Aorta (tissue), 4 donors: ENCODE results near the gene IRF7. TPM values are rescaled to one million over a fixed set of nuclear protein-coding genes. Genes with fewer than 3 reads are reported as not detected.

Experiments
- microRNA-seq, 2 donors: library from miRNA; unstranded; fragments of <30 nt; microRNA quantifications; one replicate each; pipeline ENCODE4 v1.2.0, GENCODE V29; 2020
- polyA plus RNA-seq, 2 donors: library from polyadenylated mRNA; stranded (reverse); fragments of 200-250 nt; gene quantifications; one replicate each; pipeline ENCODE4 v1.2.3, GENCODE V29; 2013
- total RNA-seq, 2 donors: library from RNA; stranded (reverse); fragmentation: NEBNext Ultra II Directional; extraction: Animal tissue kit (Norgen Biotek cat#: 25700); gene quantifications; one replicate each; pipeline ENCODE4 v1.2.1, GENCODE V29; 2021
- donor health status: healthy with polysubstance abuse.
- donor health status: Bipolar disorder and iron deficiency.
- donor health status: DM: no; HTN: no; CAD: no.
- donor health status: DM: yes; HTN: yes; CAD: no.

Gene IRF7
- total and polyA plus RNA-seq, 4 donors = 13.4 to 30.9 (median 26.3) TPM

Small RNA genes lying within 50 kb of the gene (microRNA-seq; reads per million reads assigned to microRNA genes)
- gene MIR210 = 137 to 224 reads per million in 2 donors

Other genes starting within 250 kb of the IRF7 start
- gene B4GALNT4, start 246.5 kb downstream of the IRF7 start, total RNA-seq = 1 to 10 TPM in 1 of 2 donors, under 1 TPM in 1; 0.58 to 3.2 TPM
- gene B4GALNT4, start 246.5 kb downstream of the IRF7 start, polyA plus RNA-seq = 1 to 10 TPM in 1 of 2 donors, under 1 TPM in 1; 0.38 to 4.6 TPM
- under 1 TPM in 1 of 2 donors, not detected in 1; 0.42 TPM for gene PKP3, start 221.7 kb downstream of the IRF7 start, total RNA-seq
- 10 to 100 TPM in 1 of 2 donors, under 1 TPM in 1; 0.05 to 10.9 TPM for gene PKP3, start 221.7 kb downstream of the IRF7 start, polyA plus RNA-seq
- 10 to 100 TPM; 19.8 to 47.8 TPM for gene SIGIRR, start 201.0 kb downstream of the IRF7 start, total RNA-seq
- gene SIGIRR, start 201.0 kb downstream of the IRF7 start, polyA plus RNA-seq = 10 to 100 TPM; 27.8 to 52.7 TPM
- 1 to 10 TPM; 1.3 to 2.8 TPM for gene ANO9, start 173.9 kb downstream of the IRF7 start, total RNA-seq
- gene ANO9, start 173.9 kb downstream of the IRF7 start, polyA plus RNA-seq = 1 to 10 TPM in 1 of 2 donors, under 1 TPM in 1; 0.41 to 8.1 TPM
- gene PTDSS2, start 165.7 kb downstream of the IRF7 start, total RNA-seq = 10 to 100 TPM; 19.2 to 34.1 TPM
- gene PTDSS2, start 165.7 kb downstream of the IRF7 start, polyA plus RNA-seq = 10 to 100 TPM; 10.1 to 47.6 TPM
- 100 to 1,000 TPM; 146 to 184 TPM for gene RNH1, start 108.7 kb downstream of the IRF7 start, total RNA-seq
- 100 to 1,000 TPM; 125 to 224 TPM for gene RNH1, start 108.7 kb downstream of the IRF7 start, polyA plus RNA-seq
- gene HRAS, start 80.4 kb downstream of the IRF7 start, total RNA-seq = 10 to 100 TPM; 35.9 to 44.9 TPM
- gene HRAS, start 80.4 kb downstream of the IRF7 start, polyA plus RNA-seq = 100 to 1,000 TPM in 1 of 2 donors, 10 to 100 TPM in 1; 75.9 to 142 TPM
- gene LRRC56, start 78.4 kb downstream of the IRF7 start, total RNA-seq = 1 to 10 TPM; 1.0 to 1.3 TPM
- 1 to 10 TPM in 1 of 2 donors, under 1 TPM in 1; 0.25 to 1.5 TPM for gene LRRC56, start 78.4 kb downstream of the IRF7 start, polyA plus RNA-seq
- gene LMNTD2, start 55.2 kb downstream of the IRF7 start, total RNA-seq = 1 to 10 TPM; 1.4 to 1.9 TPM
- gene LMNTD2, start 55.2 kb downstream of the IRF7 start, polyA plus RNA-seq = 1 to 10 TPM; 1.7 to 1.9 TPM
- gene RASSF7, start 55.0 kb downstream of the IRF7 start, total RNA-seq = 1 to 10 TPM; 5.6 to 8.5 TPM
- 1 to 10 TPM; 8.4 to 9.9 TPM for gene RASSF7, start 55.0 kb downstream of the IRF7 start, polyA plus RNA-seq
- 10 to 100 TPM; 26.6 to 32.4 TPM for gene PHRF1, start 39.5 kb downstream of the IRF7 start, total RNA-seq
- 10 to 100 TPM in 1 of 2 donors, 1 to 10 TPM in 1; 7.6 to 18.1 TPM for gene PHRF1, start 39.5 kb downstream of the IRF7 start, polyA plus RNA-seq
- not detected for gene CDHR5, start 9.0 kb upstream of the IRF7 start, total RNA-seq
- 10 to 100 TPM in 1 of 2 donors, under 1 TPM in 1; 0.79 to 39.8 TPM for gene CDHR5, start 9.0 kb upstream of the IRF7 start, polyA plus RNA-seq
- gene SCT, start 11.2 kb upstream of the IRF7 start, total RNA-seq = not detected
- not detected for gene SCT, start 11.2 kb upstream of the IRF7 start, polyA plus RNA-seq
- gene DRD4, start 21.3 kb upstream of the IRF7 start, total RNA-seq = 1 to 10 TPM; 1.3 to 2.1 TPM
- 1 to 10 TPM in 1 of 2 donors, not detected in 1; 3.4 TPM for gene DRD4, start 21.3 kb upstream of the IRF7 start, polyA plus RNA-seq
- gene DEAF1, start 79.3 kb upstream of the IRF7 start, total RNA-seq = 10 to 100 TPM; 32.2 to 59.5 TPM
- gene DEAF1, start 79.3 kb upstream of the IRF7 start, polyA plus RNA-seq = 10 to 100 TPM; 15.7 to 53.0 TPM
- gene TMEM80, start 79.9 kb upstream of the IRF7 start, total RNA-seq = 10 to 100 TPM; 15.6 to 23.0 TPM
- gene TMEM80, start 79.9 kb upstream of the IRF7 start, polyA plus RNA-seq = 10 to 100 TPM in 1 of 2 donors, 1 to 10 TPM in 1; 8.4 to 31.2 TPM
- gene EPS8L2, start 90.3 kb upstream of the IRF7 start, total RNA-seq = 10 to 100 TPM; 41.0 to 45.1 TPM
- gene EPS8L2, start 90.3 kb upstream of the IRF7 start, polyA plus RNA-seq = 100 to 1,000 TPM in 1 of 2 donors, 10 to 100 TPM in 1; 64.6 to 102 TPM
- gene TALDO1, start 131.5 kb upstream of the IRF7 start, total RNA-seq = 100 to 1,000 TPM; 113 to 130 TPM
- gene TALDO1, start 131.5 kb upstream of the IRF7 start, polyA plus RNA-seq = 100 to 1,000 TPM; 122 to 187 TPM
- gene GATD1, start 161.5 kb upstream of the IRF7 start, total RNA-seq = 10 to 100 TPM; 36.1 to 52.7 TPM
- gene GATD1, start 161.5 kb upstream of the IRF7 start, polyA plus RNA-seq = 10 to 100 TPM in 1 of 2 donors, 1 to 10 TPM in 1; 9.6 to 32.5 TPM
- gene CEND1, start 174.1 kb upstream of the IRF7 start, total RNA-seq = not detected
- under 1 TPM in 1 of 2 donors, not detected in 1; 0.10 TPM for gene CEND1, start 174.1 kb upstream of the IRF7 start, polyA plus RNA-seq
- 10 to 100 TPM; 10.1 to 12.9 TPM for gene SLC25A22, start 182.3 kb upstream of the IRF7 start, total RNA-seq
- 1 to 10 TPM; 3.2 to 5.6 TPM for gene SLC25A22, start 182.3 kb upstream of the IRF7 start, polyA plus RNA-seq
- 10 to 100 TPM in 1 of 2 donors, 1 to 10 TPM in 1; 8.5 to 14.7 TPM for gene PIDD1, start 189.3 kb upstream of the IRF7 start, total RNA-seq
- gene PIDD1, start 189.3 kb upstream of the IRF7 start, polyA plus RNA-seq = 10 to 100 TPM; 15.3 to 71.4 TPM
- 1,000 to 10,000 TPM; 1,300 to 1,387 TPM for gene RPLP2, start 194.0 kb upstream of the IRF7 start, total RNA-seq
- 1,000 to 10,000 TPM; 1,256 to 1,452 TPM for gene RPLP2, start 194.0 kb upstream of the IRF7 start, polyA plus RNA-seq
- gene PNPLA2, start 203.0 kb upstream of the IRF7 start, total RNA-seq = 100 to 1,000 TPM; 116 to 121 TPM
- gene PNPLA2, start 203.0 kb upstream of the IRF7 start, polyA plus RNA-seq = 100 to 1,000 TPM in 1 of 2 donors, 10 to 100 TPM in 1; 33.7 to 240 TPM
- 10 to 100 TPM in 1 of 2 donors, 1 to 10 TPM in 1; 2.2 to 10.0 TPM for gene CRACR2B, start 212.0 kb upstream of the IRF7 start, total RNA-seq
- gene CRACR2B, start 212.0 kb upstream of the IRF7 start, polyA plus RNA-seq = 10 to 100 TPM in 1 of 2 donors, 1 to 10 TPM in 1; 4.8 to 10.5 TPM
- 100 to 1,000 TPM; 620 to 681 TPM for gene CD151, start 217.0 kb upstream of the IRF7 start, total RNA-seq
- 1,000 to 10,000 TPM in 1 of 2 donors, 100 to 1,000 TPM in 1; 860 to 1,186 TPM for gene CD151, start 217.0 kb upstream of the IRF7 start, polyA plus RNA-seq
- 10 to 100 TPM; 57.5 to 69.2 TPM for gene POLR2L, start 226.6 kb upstream of the IRF7 start, total RNA-seq
- 100 to 1,000 TPM; 140 to 152 TPM for gene POLR2L, start 226.6 kb upstream of the IRF7 start, polyA plus RNA-seq
- 10 to 100 TPM; 42.9 to 95.1 TPM for gene TSPAN4, start 226.9 kb upstream of the IRF7 start, total RNA-seq
- gene TSPAN4, start 226.9 kb upstream of the IRF7 start, polyA plus RNA-seq = 10 to 100 TPM; 28.4 to 79.1 TPM